Esophagus squamous epithelium (tissue), 5 donors: ENCODE data around the gene TMEM38B. TPM values are rescaled to one million over a fixed set of nuclear protein-coding genes. Genes with fewer than 3 reads are reported as not detected.

Experiments
- DNase-seq: peaks from one replicate; lab custom pipeline; 2025; lab: John Stamatoyannopoulos, UW
- H3K27ac ChIP-seq, 4 donors: fragments of 200-600 bp; sonication (generic); one replicate each; pipeline ENCODE4 v1.5.1; 2016 to 2019; ENCODE audit warnings: mild to moderate bottlenecking in 1 of 4
- H3K27me3 ChIP-seq, 4 donors: fragments of 200-600 bp; sonication (generic); 1 replicate in 3 of 4; 2 replicates in 1 of 4; pipeline versions ENCODE4 v1.5.1 to v1.6.0; 2017 to 2021; ENCODE audit warnings: antibody characterized with exemption in 1 of 4
- H3K36me3 ChIP-seq, 3 donors: fragments of 200-600 bp; sonication (generic); one replicate each; pipeline ENCODE4 v1.5.1; 2016 to 2019
- H3K4me1 ChIP-seq, 3 donors: fragments of 200-600 bp; sonication (generic); one replicate each; pipeline ENCODE4 v1.5.1; 2017 to 2019
- H3K4me3 ChIP-seq, 4 donors: fragments of 200-600 bp; sonication (generic); 1 replicate in 3 of 4; 2 replicates in 1 of 4; pipeline ENCODE4 v1.5.1; 2016 to 2019; ENCODE audit warnings: mild to moderate bottlenecking in 2 of 4, moderate library complexity in 1 of 4
- H3K9me3 ChIP-seq, 3 donors: fragments of 200-600 bp; sonication (generic); one replicate each; pipeline ENCODE4 v1.5.1; 2016 to 2019
- CTCF ChIP-seq, 6 experiments: fragments of 450-650 bp in 4 of 6; fragments of 200-600 bp in 2 of 6; sonication (generic) in 2 of 6; IDR thresholded peaks; one replicate each; pipeline ENCODE4 v1.5.1; 2016 to 2019; ENCODE audit warnings: antibody characterized with exemption in 6 of 6, mild to moderate bottlenecking in 4 of 6, moderate library complexity in 4 of 6
- POLR2A ChIP-seq, 4 donors: fragments of 450-650 bp; IDR thresholded peaks; one replicate each; pipeline ENCODE4 v1.6.1; 2017; ENCODE audit warnings: antibody characterized with exemption in 4 of 4, mild to moderate bottlenecking in 4 of 4, moderate library complexity in 3 of 4
- WGBS, 2 donors: methylation state at CpG; one replicate each; pipeline ENCODE4 v1.1.5; 2018; 5-methylcytosine and 5-hydroxymethylcytosine counted together
- intact Hi-C: fragments of 100-400 bp; cut with DNase I; formaldehyde crosslinking; loops from one replicate; pipeline ENCODE4 v1.15.0; 2022
- total RNA-seq, 4 donors: library from RNA; depleted of rRNA; stranded (reverse); fragments of >200 nt; gene quantifications; one replicate each; pipeline ENCODE4 v1.1.0, GENCODE V29; 2016
- donor health status: DM: yes; HTN: yes; CAD: no.

Gene TMEM38B
- total RNA-seq, 4 donors from 2014 or later, result 3.5 to 7.6 (median 7.2) TPM

GRCh38 chr9:105656131-105656921, 38.0 kb upstream of the TMEM38B start:
- no peak overlapping the region for H3K27ac ChIP-seq
- peak overlapping the region; percentile 29 to 65 (median 46) for H3K4me3 ChIP-seq
- H3K36me3 ChIP-seq, result no peaks in the 10 kb centered on the region
- DNase-seq, result no peak
- H3K9me3 ChIP-seq, result no peaks in the 10 kb centered on the region
- peaks cover 0 to 15% (median 10%) of the 10 kb centered on the region in 3 donors for H3K4me1 ChIP-seq
- TF ChIP-seq CTCF (IDR thresholded peaks at IDR 0.05) (peak in 2 of 6 experiments; percentile 12 to 16), POLR2A (IDR thresholded peaks at IDR 0.05) (no peak)
- intact Hi-C loops, result no loop called here
- 5 to 6% methylated on average over 17 to 19 of the region's 75 CpGs for WGBS, 2 donors
- H3K27me3 ChIP-seq, result peaks cover 0 to 49% (median 3%) of the 10 kb centered on the region in 4 donors

- H3K36me3 ChIP-seq, result no peaks in the 10 kb centered on the region
- no peak overlapping the region for H3K4me3 ChIP-seq
- H3K9me3 ChIP-seq, result no peaks in the 10 kb centered on the region
- intact Hi-C loops, result no loop called here
- H3K4me1 ChIP-seq, result peaks cover 0 to 15% (median 10%) of the 10 kb centered on the region in 3 donors
- peaks cover 0 to 49% (median 3%) of the 10 kb centered on the region in 4 donors for H3K27me3 ChIP-seq
- WGBS, 2 donors, result 75 to 78% methylated on average over 2 of the region's 2 CpGs
- H3K27ac ChIP-seq, result no peak overlapping the region
- DNase-seq, result no peak
- TF ChIP-seq CTCF (IDR thresholded peaks at IDR 0.05) (no peak), POLR2A (IDR thresholded peaks at IDR 0.05) (no peak)
These were observed 36.0 kb upstream of the TMEM38B start for GRCh38 chr9:105658351-105658750.

- Histone ChIP-seq H3K36me3 (no peaks in the 10 kb centered on the region), H3K27ac (no peak overlapping the region), H3K4me3 (no peak overlapping the region), H3K9me3 (no peaks in the 10 kb centered on the region), H3K27me3 (peaks cover 0 to 38% (median 3%) of the 10 kb centered on the region in 4 donors), H3K4me1 (peaks cover 0 to 11% (median 6%) of the 10 kb centered on the region in 3 donors)
- DNase-seq, result no peak
- whole genome bisulfite sequencing, 2 donors, result 39 to 68% methylated on average over 4 of the region's 4 CpGs
- intact Hi-C loops, result no loop called here
- TF ChIP-seq CTCF (IDR thresholded peaks at IDR 0.05) (no peak), POLR2A (IDR thresholded peaks at IDR 0.05) (no peak)
These were observed 33.3 kb upstream of the TMEM38B start for GRCh38 chr9:105661011-105661410.

- Histone ChIP-seq H3K27me3 (peaks cover 0 to 24% (median 0%) of the 10 kb centered on the region in 4 donors), H3K36me3 (no peaks in the 10 kb centered on the region), H3K9me3 (no peaks in the 10 kb centered on the region), H3K4me1 (no peaks in the 10 kb centered on the region), H3K4me3 (no peak within 1 kb of the TSS), H3K27ac (no peak within 1 kb of the TSS)
- TF ChIP-seq POLR2A (IDR thresholded peaks at IDR 0.05) (no peak), CTCF (IDR thresholded peaks at IDR 0.05) (no peak)
- no peak for DNase-seq
- 78 to 86% methylated on average over 10 to 11 of the region's 12 CpGs for WGBS, 2 donors
- intact Hi-C loops, result no loop called here
These were observed 31.9 kb upstream of the TMEM38B start, which contains the start of gene TAL2 for GRCh38 chr9:105662184-105663104. TAL2 (plus strand) TSS chr9:105662457; CDS start chr9:105662497, 40 bp downstream.
